Effector memory CD4-positive, alpha-beta T cell (primary cell): ENCODE measurements around the gene LRRC49.

Experiments used
- DNase-seq, 3 donors: peaks; one replicate each; pipeline ENCODE4 v3.0.0-alpha.2; 2020
- H3K27ac ChIP-seq: 2 replicates; pipeline ENCODE4 v1.7.0; 2013; ENCODE audit warnings: mild to moderate bottlenecking, low read length, moderate library complexity; ENCODE audit not compliant: insufficient read depth, poor library complexity, severe bottlenecking
- H3K27me3 ChIP-seq: replicated peaks from 2 replicates; pipeline ENCODE4 v1.7.0; 2013; ENCODE audit warnings: mild to moderate bottlenecking, low read length; ENCODE audit not compliant: insufficient read depth, control insufficient read depth, poor library complexity, severe bottlenecking
- H3K36me3 ChIP-seq: 2 replicates; pipeline ENCODE4 v1.7.0; 2013; ENCODE audit warnings: mild to moderate bottlenecking, low read length, moderate library complexity; ENCODE audit not compliant: control insufficient read depth, insufficient read depth
- H3K4me1 ChIP-seq: 2 replicates; pipeline ENCODE4 v1.7.0; 2013; ENCODE audit warnings: low read length, mild to moderate bottlenecking; ENCODE audit not compliant: control insufficient read depth, insufficient read depth, poor library complexity, severe bottlenecking
- H3K4me3 ChIP-seq: 2 replicates; pipeline ENCODE4 v1.7.0; 2013; ENCODE audit warnings: low read length, low read depth, mild to moderate bottlenecking; ENCODE audit not compliant: insufficient read depth, poor library complexity, severe bottlenecking
- H3K9me3 ChIP-seq: 2 replicates; pipeline ENCODE4 v1.7.0; 2013; ENCODE audit warnings: mild to moderate bottlenecking, low read length, moderate library complexity; ENCODE audit not compliant: control insufficient read depth

The LRRC49 gene

DNA sequence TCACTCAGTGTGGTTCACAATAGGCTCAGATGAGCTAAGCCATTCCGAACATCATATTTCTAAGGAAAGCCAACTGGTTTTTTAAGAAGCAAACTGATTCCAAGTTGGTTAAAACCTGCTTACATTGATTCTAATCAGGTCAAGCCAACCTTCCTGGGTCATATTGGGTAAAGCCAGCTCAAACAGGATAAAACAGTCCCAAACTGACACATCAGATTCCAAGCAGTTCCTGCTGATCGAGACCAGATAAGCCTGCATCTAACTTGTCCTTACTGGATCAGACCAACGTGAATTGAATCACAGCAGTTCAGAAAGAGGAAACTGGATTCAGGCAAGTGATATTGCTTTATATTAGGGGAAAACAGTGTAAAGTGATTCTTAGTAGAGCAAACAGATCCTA, 204.1 kb downstream of the LRRC49 start:
- H3K4me3 ChIP-seq: no peak overlapping the region
- no peaks in the 10 kb centered on the region for H3K36me3 ChIP-seq
- H3K27ac ChIP-seq: no peak overlapping the region
- no peaks in the 10 kb centered on the region for H3K9me3 ChIP-seq
- H3K27me3 ChIP-seq: no peaks in the 10 kb centered on the region
- H3K4me1 ChIP-seq: no peaks in the 10 kb centered on the region
- DNase-seq: no peak

DNA sequence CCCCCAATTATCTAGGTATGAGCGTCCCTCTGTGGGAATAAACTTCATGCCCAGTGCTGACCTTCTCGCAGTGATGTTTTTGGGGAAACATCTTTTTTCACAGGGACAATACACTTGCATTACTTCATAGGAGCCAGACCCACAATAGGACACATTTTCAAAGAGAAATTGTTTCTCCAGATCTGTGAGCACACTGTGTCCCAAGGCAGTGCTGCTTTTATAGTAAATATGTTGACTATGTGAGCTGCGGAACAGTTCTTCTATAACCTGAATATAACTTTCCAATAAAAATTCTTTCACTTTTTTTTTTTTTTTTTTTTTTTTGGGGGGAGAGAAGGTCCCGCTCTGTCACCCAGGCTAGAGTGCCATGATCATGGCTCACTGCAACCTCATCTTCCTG, 205.3 kb downstream of the LRRC49 start:
- H3K9me3 ChIP-seq: no peaks in the 10 kb centered on the region
- no peak for DNase-seq
- no peak overlapping the region for H3K27ac ChIP-seq
- no peaks in the 10 kb centered on the region for H3K4me1 ChIP-seq
- no peak overlapping the region for H3K4me3 ChIP-seq
- H3K36me3 ChIP-seq: no peaks in the 10 kb centered on the region
- H3K27me3 ChIP-seq: no peaks in the 10 kb centered on the region

DNA sequence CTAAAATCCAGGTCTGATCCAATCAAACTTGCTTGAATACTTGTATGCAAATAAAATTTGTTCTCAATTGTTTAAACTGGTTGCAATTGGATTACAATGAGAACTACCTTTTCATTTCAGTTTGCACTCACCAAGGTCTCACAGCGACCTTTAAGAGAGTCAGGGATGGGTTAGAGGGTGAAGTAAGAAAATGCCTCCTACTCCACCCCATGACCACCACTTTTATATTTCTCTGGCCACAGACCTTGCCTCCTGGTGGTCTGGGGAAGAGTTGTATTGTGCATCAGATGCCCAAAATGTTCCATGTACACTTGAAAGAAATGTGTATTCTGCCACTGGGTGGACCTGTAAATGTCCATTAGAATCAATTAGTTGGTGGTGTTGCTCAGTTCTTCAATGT, 206.3 kb downstream of the LRRC49 start:
- Histone ChIP-seq H3K27ac (no peak overlapping the region), H3K9me3 (no peaks in the 10 kb centered on the region), H3K27me3 (no peaks in the 10 kb centered on the region), H3K4me1 (no peaks in the 10 kb centered on the region), H3K36me3 (no peaks in the 10 kb centered on the region), H3K4me3 (no peak overlapping the region)
- DNase-seq: no peak
